ENCODE measurements around the gene LEFTY2.
"Not testable (repeated sequence)": the region's sequence is repeated elsewhere in the genome, so short reads cannot be mapped to it uniquely, and the experiment has no call there.

Gene LEFTY2

GRCh38 chr1:225953315-225953714, 12.3 kb upstream of the LEFTY2 start:
- no peak for DNase-seq (ENCODE audit: low read depth)

- no peak for DNase-seq (ENCODE audit: low read depth)
These were observed 10.0 kb upstream of the LEFTY2 start for GRCh38 chr1:225950905-225951497.

GRCh38 chr1:225949041-225949440, 8.0 kb upstream of the LEFTY2 start:
- no peak for DNase-seq (ENCODE audit: low read depth)

GRCh38 chr1:225946803-225947202, 5.8 kb upstream of the LEFTY2 start:
- no peak for DNase-seq (ENCODE audit: low read depth)

GRCh38 chr1:225946082-225946620, 5.1 kb upstream of the LEFTY2 start:
- no peak for DNase-seq (ENCODE audit: low read depth)

GRCh38 chr1:225945564-225945963, 4.5 kb upstream of the LEFTY2 start:
- no peak for DNase-seq (ENCODE audit: low read depth)

GRCh38 chr1:225944951-225945350, 3.9 kb upstream of the LEFTY2 start:
- no peak for DNase-seq (ENCODE audit: low read depth)

GRCh38 chr1:225944387-225944786, 3.4 kb upstream of the LEFTY2 start:
- no peak for DNase-seq (ENCODE audit: low read depth)

- DNase-seq (ENCODE audit: low read depth): no peak
These were observed 2.6 kb upstream of the LEFTY2 start for GRCh38 chr1:225943582-225943981.

- DNase-seq (ENCODE audit: low read depth): no peak
These were observed 1.6 kb upstream of the LEFTY2 start for GRCh38 chr1:225942574-225942973.

GRCh38 chr1:225941942-225942222, 862 bp upstream of the LEFTY2 start:
- no peak for DNase-seq (ENCODE audit: low read depth)

GRCh38 chr1:225940385-225941151, 452 bp downstream of the LEFTY2 start:
- DNase-seq (ENCODE audit: low read depth): no peak

- DNase-seq (ENCODE audit: low read depth): not testable (repeated sequence)
These were observed 1.1 kb downstream of the LEFTY2 start for GRCh38 chr1:225939939-225940310.

GRCh38 chr1:225939097-225939938, 1.7 kb downstream of the LEFTY2 start:
- DNase-seq (ENCODE audit: low read depth): not testable (repeated sequence)

GRCh38 chr1:225937048-225937968, 3.7 kb downstream of the LEFTY2 start:
- DNase-seq (ENCODE audit: low read depth): no peak

GRCh38 chr1:225936523-225936922, 4.5 kb downstream of the LEFTY2 start:
- DNase-seq (ENCODE audit: low read depth): no peak

- not testable (repeated sequence) for DNase-seq (ENCODE audit: low read depth)
These were observed 4.9 kb downstream of the LEFTY2 start for GRCh38 chr1:225936086-225936485.

GRCh38 chr1:225934711-225935110, 6.3 kb downstream of the LEFTY2 start:
- no peak for DNase-seq (ENCODE audit: low read depth)

- DNase-seq (ENCODE audit: low read depth): no peak
These were observed 7.9 kb downstream of the LEFTY2 start for GRCh38 chr1:225933072-225933471.

- no peak for DNase-seq (ENCODE audit: low read depth)
These were observed 9.5 kb downstream of the LEFTY2 start for GRCh38 chr1:225931270-225932136.

GRCh38 chr1:225930566-225930965, 10.5 kb downstream of the LEFTY2 start:
- DNase-seq (ENCODE audit: low read depth): no peak

Data from non-pigmented ciliary epithelial cell (primary cell).